ENCODE measurements around the gene MCTP1. TPM values are rescaled to one million over a fixed set of nuclear protein-coding genes. Genes with fewer than 3 reads are reported as not detected.

MCTP1 gene
- total RNA-seq, 1 donor: 5.8 TPM

DNA sequence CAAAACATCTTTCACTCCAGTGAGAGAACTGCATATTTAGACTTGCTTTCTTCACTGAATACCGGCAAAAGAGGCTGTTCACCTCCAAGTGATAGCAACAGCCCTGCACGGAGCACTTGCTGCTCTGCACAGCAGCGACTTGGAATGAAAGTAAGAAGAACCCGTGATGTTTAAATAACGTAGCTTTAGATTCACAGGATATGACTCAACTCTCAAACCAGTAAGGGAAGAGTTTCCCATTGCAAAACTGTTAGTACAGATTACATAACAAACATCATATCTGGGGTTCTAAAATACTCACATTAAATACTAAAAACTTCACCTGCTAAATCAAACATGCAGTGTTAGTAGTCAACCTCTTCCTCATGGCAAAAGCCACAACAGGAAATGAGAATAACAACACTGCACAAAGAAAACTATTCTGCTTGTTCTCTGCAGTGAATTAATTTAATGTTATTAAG, 203.4 kb downstream of the MCTP1 start:
- no peaks in the 10 kb centered on the region for H4K20me1 ChIP-seq (ENCODE audit: insufficient read depth, low read length)
- TF ChIP-seq CTCF (IDR thresholded peaks at IDR 0.05; ENCODE audit: extremely low read depth, low read depth, low read length): no peak
- H3K4me1 ChIP-seq (ENCODE audit: insufficient read depth, low read length): peaks cover 8% of the 10 kb centered on the region
- H3K4me2 ChIP-seq (ENCODE audit: insufficient read depth, low read length): peak overlapping the region; percentile 75
- DNase-seq (ENCODE audit: insufficient read length, low spot score, missing footprints): peak; percentile 47
- peaks cover 19% of the 10 kb centered on the region for H3K79me2 ChIP-seq (ENCODE audit: insufficient read depth, low read length)
- H3K9me3 ChIP-seq (ENCODE audit: low read depth, low read length): no peaks in the 10 kb centered on the region
- H2AFZ ChIP-seq (ENCODE audit: low read length): peak overlapping the region; percentile 60
- peak overlapping the region; percentile 79 for H3K27ac ChIP-seq (ENCODE audit: low read depth, low read length)
- no peaks in the 10 kb centered on the region for H3K27me3 ChIP-seq (ENCODE audit: insufficient read depth, low read length)
- H3K4me3 ChIP-seq (ENCODE audit: insufficient read depth, low read length): peak overlapping the region; percentile 68
- H3K36me3 ChIP-seq (ENCODE audit: insufficient read depth, low read length): no peaks in the 10 kb centered on the region

GRCh38 chr5:95080441-95080840, 204.5 kb downstream of the MCTP1 start:
- no peaks in the 10 kb centered on the region for H4K20me1 ChIP-seq (ENCODE audit: insufficient read depth, low read length)
- H3K4me2 ChIP-seq (ENCODE audit: insufficient read depth, low read length): no peak overlapping the region
- no peaks in the 10 kb centered on the region for H3K27me3 ChIP-seq (ENCODE audit: insufficient read depth, low read length)
- no peak overlapping the region for H3K4me3 ChIP-seq (ENCODE audit: insufficient read depth, low read length)
- TF ChIP-seq CTCF (IDR thresholded peaks at IDR 0.05; ENCODE audit: extremely low read depth, low read depth, low read length): no peak
- peak; percentile 23 for DNase-seq (ENCODE audit: insufficient read length, low spot score, missing footprints)
- H2AFZ ChIP-seq (ENCODE audit: low read length): no peak overlapping the region
- H3K4me1 ChIP-seq (ENCODE audit: insufficient read depth, low read length): peaks cover 8% of the 10 kb centered on the region
- no peaks in the 10 kb centered on the region for H3K36me3 ChIP-seq (ENCODE audit: insufficient read depth, low read length)
- H3K9me3 ChIP-seq (ENCODE audit: low read depth, low read length): no peaks in the 10 kb centered on the region
- H3K79me2 ChIP-seq (ENCODE audit: insufficient read depth, low read length): peaks cover 19% of the 10 kb centered on the region
- H3K27ac ChIP-seq (ENCODE audit: low read depth, low read length): no peak overlapping the region

GRCh38 chr5:95080030-95080429, 204.9 kb downstream of the MCTP1 start:
- Histone ChIP-seq H3K4me2 (ENCODE audit: insufficient read depth, low read length) (no peak overlapping the region), H3K4me1 (ENCODE audit: insufficient read depth, low read length) (peaks cover 8% of the 10 kb centered on the region), H3K4me3 (ENCODE audit: insufficient read depth, low read length) (peak overlapping the region; percentile 20), H3K27me3 (ENCODE audit: insufficient read depth, low read length) (no peaks in the 10 kb centered on the region), H3K27ac (ENCODE audit: low read depth, low read length) (no peak overlapping the region), H3K36me3 (ENCODE audit: insufficient read depth, low read length) (no peaks in the 10 kb centered on the region), H2AFZ (ENCODE audit: low read length) (no peak overlapping the region), H3K9me3 (ENCODE audit: low read depth, low read length) (no peaks in the 10 kb centered on the region), H4K20me1 (ENCODE audit: insufficient read depth, low read length) (no peaks in the 10 kb centered on the region), H3K79me2 (ENCODE audit: insufficient read depth, low read length) (peaks cover 19% of the 10 kb centered on the region)
- no peak for DNase-seq (ENCODE audit: insufficient read length, low spot score, missing footprints)
- no peak for TF ChIP-seq CTCF (IDR thresholded peaks at IDR 0.05; ENCODE audit: extremely low read depth, low read depth, low read length)

- Histone ChIP-seq H3K4me1 (ENCODE audit: insufficient read depth, low read length) (peaks cover 8% of the 10 kb centered on the region), H3K36me3 (ENCODE audit: insufficient read depth, low read length) (no peaks in the 10 kb centered on the region), H3K79me2 (ENCODE audit: insufficient read depth, low read length) (peaks cover 24% of the 10 kb centered on the region), H3K4me3 (ENCODE audit: insufficient read depth, low read length) (no peak overlapping the region), H3K27ac (ENCODE audit: low read depth, low read length) (no peak overlapping the region), H2AFZ (ENCODE audit: low read length) (no peak overlapping the region), H4K20me1 (ENCODE audit: insufficient read depth, low read length) (no peaks in the 10 kb centered on the region), H3K27me3 (ENCODE audit: insufficient read depth, low read length) (no peaks in the 10 kb centered on the region), H3K4me2 (ENCODE audit: insufficient read depth, low read length) (no peak overlapping the region), H3K9me3 (ENCODE audit: low read depth, low read length) (no peaks in the 10 kb centered on the region)
- TF ChIP-seq CTCF (IDR thresholded peaks at IDR 0.05; ENCODE audit: extremely low read depth, low read depth, low read length): no peak
- no peak for DNase-seq (ENCODE audit: insufficient read length, low spot score, missing footprints)
Observed at GRCh38 chr5:95078868-95079267, 206.0 kb downstream of the MCTP1 start.

Data from osteoblast (primary cell).